ENCODE measurements around the gene S100A2. TPM values are rescaled to one million over a fixed set of nuclear protein-coding genes. Genes with fewer than 3 reads are reported as not detected.

Gene S100A2
- total and polyA plus RNA-seq, 4 donors, result 1.1 to 261 (median 54.8) TPM

GRCh38 chr1:153570874-153571273, 5.2 kb upstream of the S100A2 start:
- 95% methylated on average over 5 of the region's 5 CpGs for WGBS, 2 donors
- H3K4me3 ChIP-seq, result no peak overlapping the region
- no peak for DNase-seq
- H3K9ac ChIP-seq (ENCODE audit: insufficient read depth in 1 of 2, low read length in 2 of 2), result no peak overlapping the region
- peaks cover 9 to 22% (median 11%) of the 10 kb centered on the region in 5 donors for H3K4me1 ChIP-seq (ENCODE audit: control insufficient read depth in 5 of 5, insufficient read depth in 5 of 5, low read length in 5 of 5)
- TF ChIP-seq CTCF (IDR thresholded peaks at IDR 0.05; ENCODE audit: control extremely low read depth, extremely low read depth), result no peak
- H3K27ac ChIP-seq (ENCODE audit: low read depth in 1 of 2, low read length in 1 of 2), result no peak overlapping the region
- no peaks in the 10 kb centered on the region for H3K36me3 ChIP-seq (ENCODE audit: control insufficient read depth in 4 of 4, insufficient read depth in 4 of 4, low read length in 4 of 4)
- no peaks in the 10 kb centered on the region for H3K27me3 ChIP-seq (ENCODE audit: control insufficient read depth in 3 of 3, insufficient read depth in 3 of 3, low read length in 2 of 3)
- no peaks in the 10 kb centered on the region for H3K9me3 ChIP-seq (ENCODE audit: control insufficient read depth in 4 of 4, insufficient read depth in 3 of 4, low read length in 3 of 4)
- ATAC-seq (ENCODE audit: insufficient read depth, low FRiP score), result no peak

GRCh38 chr1:153569465-153569864, 3.8 kb upstream of the S100A2 start:
- WGBS, 2 donors, result 89 to 93% methylated on average over 8 of the region's 8 CpGs
- H3K4me3 ChIP-seq, result no peak overlapping the region
- no peak for TF ChIP-seq CTCF (IDR thresholded peaks at IDR 0.05; ENCODE audit: control extremely low read depth, extremely low read depth)
- no peaks in the 10 kb centered on the region for H3K36me3 ChIP-seq (ENCODE audit: control insufficient read depth in 4 of 4, insufficient read depth in 4 of 4, low read length in 4 of 4)
- no peak overlapping the region for H3K27ac ChIP-seq (ENCODE audit: low read depth in 1 of 2, low read length in 1 of 2)
- H3K27me3 ChIP-seq (ENCODE audit: control insufficient read depth in 3 of 3, insufficient read depth in 3 of 3, low read length in 2 of 3), result no peaks in the 10 kb centered on the region
- ATAC-seq (ENCODE audit: insufficient read depth, low FRiP score) (no peak), DNase-seq (no peak)
- peaks cover 10 to 29% (median 16%) of the 10 kb centered on the region in 5 donors for H3K4me1 ChIP-seq (ENCODE audit: control insufficient read depth in 5 of 5, insufficient read depth in 5 of 5, low read length in 5 of 5)
- H3K9ac ChIP-seq (ENCODE audit: insufficient read depth in 1 of 2, low read length in 2 of 2), result no peak overlapping the region
- no peaks in the 10 kb centered on the region for H3K9me3 ChIP-seq (ENCODE audit: control insufficient read depth in 4 of 4, insufficient read depth in 3 of 4, low read length in 3 of 4)

GRCh38 chr1:153568367-153569099, 2.9 kb upstream of the S100A2 start:
- no peak overlapping the region for H3K4me3 ChIP-seq
- DNase-seq (peak; percentile 83 to 86 (median 85)), ATAC-seq (ENCODE audit: insufficient read depth, low FRiP score) (peak; percentile 38)
- no peaks in the 10 kb centered on the region for H3K27me3 ChIP-seq (ENCODE audit: control insufficient read depth in 3 of 3, insufficient read depth in 3 of 3, low read length in 2 of 3)
- H3K36me3 ChIP-seq (ENCODE audit: control insufficient read depth in 4 of 4, insufficient read depth in 4 of 4, low read length in 4 of 4), result no peaks in the 10 kb centered on the region
- H3K4me1 ChIP-seq (ENCODE audit: control insufficient read depth in 5 of 5, insufficient read depth in 5 of 5, low read length in 5 of 5), result peaks cover 10 to 31% (median 16%) of the 10 kb centered on the region in 5 donors
- H3K27ac ChIP-seq (ENCODE audit: low read depth in 1 of 2, low read length in 1 of 2), result peak overlapping the region; percentile 12 to 79
- peak; percentile 99 for TF ChIP-seq CTCF (IDR thresholded peaks at IDR 0.05; ENCODE audit: control extremely low read depth, extremely low read depth)
- H3K9ac ChIP-seq (ENCODE audit: insufficient read depth in 1 of 2, low read length in 2 of 2), result peak overlapping the region in 1 of 2 donors; percentile 67
- H3K9me3 ChIP-seq (ENCODE audit: control insufficient read depth in 4 of 4, insufficient read depth in 3 of 4, low read length in 3 of 4), result no peaks in the 10 kb centered on the region
- 12 to 20% methylated on average over 25 of the region's 25 CpGs for WGBS, 2 donors
